Psoas muscle (tissue), 8 donors: ENCODE data around the gene SULT1A1. TPM values are rescaled to one million over a fixed set of nuclear protein-coding genes. Genes with fewer than 3 reads are reported as not detected.

Experiments
- ATAC-seq, 4 donors: fragments of 200-7000 bp; cut with Tn5 transposase; one replicate each; pipeline ENCODE4 v1.9.1; 2020; ENCODE audit warnings: moderate library complexity in 3 of 4, mild to moderate bottlenecking in 2 of 4
- DNase-seq, 2 donors: peaks; one replicate each; pipeline ENCODE4 v3.0.0-alpha.2; 2020
- H3K27ac ChIP-seq: fragments of 200-600 bp; one replicate; pipeline ENCODE4 v1.8.0; 2022
- H3K27me3 ChIP-seq, 3 donors: fragments of 200-600 bp in 1 of 3; one replicate each; pipeline versions ENCODE4 v1.6.1 to v1.8.0; 2013 to 2022; ENCODE audit warnings: low read length in 2 of 3, mild to moderate bottlenecking in 2 of 3, moderate library complexity in 1 of 3; ENCODE audit not compliant: insufficient read depth in 3 of 3
- H3K36me3 ChIP-seq, 2 donors: fragments of 200-600 bp in 1 of 2; one replicate each; pipeline versions ENCODE4 v1.6.1 to v1.8.0; 2013 to 2022; ENCODE audit warnings: low read depth in 1 of 2, mild to moderate bottlenecking in 1 of 2, moderate library complexity in 1 of 2; ENCODE audit not compliant: insufficient read depth in 1 of 2
- H3K4me1 ChIP-seq: fragments of 200-600 bp; one replicate; pipeline ENCODE4 v1.8.0; 2022
- H3K4me3 ChIP-seq: fragments of 200-600 bp; one replicate; pipeline ENCODE4 v1.8.0; 2022; ENCODE audit warnings: mild to moderate bottlenecking
- H3K9me3 ChIP-seq: fragments of 200-600 bp; one replicate; pipeline ENCODE4 v1.8.0; 2022
- CTCF ChIP-seq: fragments of 200-600 bp; IDR thresholded peaks from one replicate; pipeline ENCODE4 v1.8.0; 2022; ENCODE audit warnings: antibody characterized with exemption
- WGBS, 3 donors: extraction: QIAGEN DNeasy Blood & Tissue Kit; methylation state at CpG; one replicate each; pipeline versions ENCODE4 v1.1.6 to v1.1.7; 2013; 5-methylcytosine and 5-hydroxymethylcytosine counted together
- intact Hi-C, 2 donors: fragments of 100-400 bp; cut with DNase I; formaldehyde crosslinking; loops; one replicate each; pipeline versions ENCODE4 v1.11.0 to v1.14.2; 2022
- polyA plus RNA-seq, 3 donors: library from polyadenylated mRNA; stranded (reverse); fragments of 200-250 nt; gene quantifications; one replicate each; pipeline ENCODE4 v1.2.3, GENCODE V29; 2013
- total RNA-seq, 4 donors: library from RNA; stranded (reverse); fragmentation: NEBNext Ultra II Directional in 2 of 4; extraction: Animal tissue kit (Norgen Biotek cat#: 25700) in 2 of 4; gene quantifications; one replicate each; pipeline versions ENCODE4 v1.2.1 to v1.2.4, GENCODE V29; 2021 to 2023
- donor health status: healthy with polysubstance abuse.
- donor health status: DM: no; HTN: no; CAD: no; lungs with moderate emphysema.
- donor health status: Bipolar disorder and iron deficiency.
- donor health status: healthy.
- donor health status: DM: yes; HTN: yes; CAD: no.
- donor health status: DM: no; HTN: no; CAD: no.
- donor health status: DM: no; HTN: no; CAD: no.
- donor health status: DM: yes; HTN: yes; CAD: no.

The SULT1A1 gene
- total and polyA plus RNA-seq, 7 donors: 2.8 to 22.8 (median 8.1) TPM

GRCh38 chr16:28555561-28555960 lies 54.3 kb downstream of the SULT1A1 start:
- DNase-seq: no peak
- no peaks in the 10 kb centered on the region for H3K9me3 ChIP-seq
- intact Hi-C loops: no loop called here
- no peaks in the 10 kb centered on the region for H3K27me3 ChIP-seq
- H3K27ac ChIP-seq: no peak overlapping the region
- H3K4me3 ChIP-seq: no peak overlapping the region
- 67 to 84% (median 72%) methylated on average over 2 of the region's 2 CpGs for WGBS, 3 donors
- H3K36me3 ChIP-seq: peaks cover 5 to 26% of the 10 kb centered on the region in 2 donors
- H3K4me1 ChIP-seq: peaks cover 6% of the 10 kb centered on the region
- TF ChIP-seq CTCF: no peak
- no peak for ATAC-seq

Other genes with a start within 250 kb of the SULT1A1 start
- 1 to 10 TPM in 1 of 4 donors, under 1 TPM in 2, not detected in 1; 0.76 to 1.5 (median 0.84) TPM for gene NPIPB6, start 246.5 kb downstream of the SULT1A1 start, total RNA-seq
- gene NPIPB6, start 246.5 kb downstream of the SULT1A1 start, polyA plus RNA-seq: under 1 TPM; 0.17 to 0.68 (median 0.38) TPM
- gene EIF3CL, start 206.2 kb downstream of the SULT1A1 start, total RNA-seq: 100 to 1,000 TPM in 2 of 4 donors, 10 to 100 TPM in 2; 25.5 to 126 (median 94.2) TPM
- 100 to 1,000 TPM in 1 of 3 donors, 10 to 100 TPM in 2; 60.6 to 130 (median 84.5) TPM for gene EIF3CL, start 206.2 kb downstream of the SULT1A1 start, polyA plus RNA-seq
- under 1 TPM in 1 of 4 donors, not detected in 3; 0.20 TPM for gene NPIPB7, start 137.7 kb downstream of the SULT1A1 start, total RNA-seq
- under 1 TPM in 1 of 3 donors, not detected in 2; 0.04 TPM for gene NPIPB7, start 137.7 kb downstream of the SULT1A1 start, polyA plus RNA-seq
- gene CLN3, start 118.0 kb downstream of the SULT1A1 start, total RNA-seq: 10 to 100 TPM; 10.8 to 15.3 (median 14.0) TPM
- 10 to 100 TPM; 15.4 to 29.3 (median 18.3) TPM for gene CLN3, start 118.0 kb downstream of the SULT1A1 start, polyA plus RNA-seq
- gene APOBR, start 115.4 kb downstream of the SULT1A1 start, total RNA-seq: under 1 TPM; 0.34 to 0.59 (median 0.36) TPM
- under 1 TPM; 0.14 to 0.47 (median 0.26) TPM for gene APOBR, start 115.4 kb downstream of the SULT1A1 start, polyA plus RNA-seq
- gene IL27, start 103.2 kb downstream of the SULT1A1 start, total RNA-seq: not detected
- gene IL27, start 103.2 kb downstream of the SULT1A1 start, polyA plus RNA-seq: under 1 TPM in 1 of 3 donors, not detected in 2; 0.10 TPM
- gene NUPR1, start 71.1 kb downstream of the SULT1A1 start, total RNA-seq: 100 to 1,000 TPM in 1 of 4 donors, 10 to 100 TPM in 3; 23.7 to 139 (median 34.9) TPM
- 100 to 1,000 TPM in 1 of 3 donors, 10 to 100 TPM in 2; 40.9 to 141 (median 63.2) TPM for gene NUPR1, start 71.1 kb downstream of the SULT1A1 start, polyA plus RNA-seq
- gene SGF29, start 56.1 kb downstream of the SULT1A1 start, total RNA-seq: 10 to 100 TPM; 20.5 to 48.3 (median 25.9) TPM
- gene SGF29, start 56.1 kb downstream of the SULT1A1 start, polyA plus RNA-seq: 10 to 100 TPM; 22.3 to 47.4 (median 29.4) TPM
- gene SULT1A2, start 13.0 kb downstream of the SULT1A1 start, total RNA-seq: 1 to 10 TPM in 1 of 4 donors, under 1 TPM in 2, not detected in 1; 0.34 to 1.5 (median 0.52) TPM
- under 1 TPM in 2 of 3 donors, not detected in 1; 0.09 to 0.34 TPM for gene SULT1A2, start 13.0 kb downstream of the SULT1A1 start, polyA plus RNA-seq
- under 1 TPM in 1 of 4 donors, not detected in 3; 0.78 TPM for gene NPIPB8, start 28.0 kb upstream of the SULT1A1 start, total RNA-seq
- not detected for gene NPIPB8, start 28.0 kb upstream of the SULT1A1 start, polyA plus RNA-seq
- gene EIF3C, start 101.4 kb upstream of the SULT1A1 start, total RNA-seq: 100 to 1,000 TPM; 434 to 640 (median 556) TPM
- 100 to 1,000 TPM; 344 to 676 (median 345) TPM for gene EIF3C, start 101.4 kb upstream of the SULT1A1 start, polyA plus RNA-seq
- 1 to 10 TPM in 1 of 4 donors, under 1 TPM in 1, not detected in 2; 0.62 to 1.2 TPM for gene NPIPB9, start 141.7 kb upstream of the SULT1A1 start, total RNA-seq
- under 1 TPM in 2 of 3 donors, not detected in 1; 0.12 to 0.39 TPM for gene NPIPB9, start 141.7 kb upstream of the SULT1A1 start, polyA plus RNA-seq
- gene ATXN2L, start 213.0 kb upstream of the SULT1A1 start, total RNA-seq: 10 to 100 TPM; 47.7 to 66.2 (median 55.4) TPM
- gene ATXN2L, start 213.0 kb upstream of the SULT1A1 start, polyA plus RNA-seq: 10 to 100 TPM; 28.8 to 50.0 (median 37.2) TPM
- 100 to 1,000 TPM; 155 to 233 (median 187) TPM for gene TUFM, start 236.3 kb upstream of the SULT1A1 start, total RNA-seq
- 100 to 1,000 TPM; 211 to 355 (median 240) TPM for gene TUFM, start 236.3 kb upstream of the SULT1A1 start, polyA plus RNA-seq